Vagina (tissue), 2 donors: ENCODE results near the gene ANKEF1. TPM values are rescaled to one million over a fixed set of nuclear protein-coding genes. Genes with fewer than 3 reads are reported as not detected.

Experiments used
- DNase-seq, 2 donors: peaks; one replicate each; pipeline ENCODE4 v3.0.0-alpha.2; 2017; ENCODE audit errors: extremely low spot score in 2 of 2
- H3K27ac ChIP-seq: fragments of 200-600 bp; sonication (generic); one replicate; pipeline ENCODE4 v1.5.1; 2019
- H3K27me3 ChIP-seq: fragments of 200-600 bp; sonication (generic); one replicate; pipeline ENCODE4 v1.5.1; 2019
- H3K36me3 ChIP-seq, 2 donors: fragments of 200-600 bp; sonication (generic); one replicate each; pipeline ENCODE4 v1.5.1; 2017 to 2019
- H3K4me1 ChIP-seq: fragments of 200-600 bp; sonication (generic); one replicate; pipeline ENCODE4 v1.5.1; 2019
- H3K4me3 ChIP-seq, 2 donors: fragments of 200-600 bp; sonication (generic); 1 replicate in 1 of 2; 2 replicates in 1 of 2; pipeline ENCODE4 v1.5.1; 2016 to 2019
- H3K9me3 ChIP-seq: fragments of 200-600 bp; sonication (generic); one replicate; pipeline ENCODE4 v1.5.1; 2019
- POLR2A ChIP-seq, 2 donors: fragments of 450-650 bp; IDR thresholded peaks; one replicate each; pipeline ENCODE4 v1.6.1; 2017; ENCODE audit warnings: antibody characterized with exemption in 2 of 2, mild to moderate bottlenecking in 2 of 2, moderate library complexity in 2 of 2
- POLR2AphosphoS5 ChIP-seq, 2 donors: sonication (generic); formaldehyde crosslinking; IDR thresholded peaks; one replicate each; pipeline ENCODE4 v1.9.0; 2017; ENCODE audit warnings: antibody characterized with exemption in 2 of 2, mild to moderate bottlenecking in 2 of 2, low read depth in 1 of 2; ENCODE audit not compliant: insufficient read depth in 1 of 2
- intact Hi-C: fragments of 100-400 bp; cut with DNase I; formaldehyde crosslinking; loops from one replicate; pipeline ENCODE4 v1.15.1; 2023
- small RNA-seq: library from RNA; depleted of rRNA; stranded (forward); fragments of <200 nt; gene quantifications from one replicate; pipeline ENCODE3, GENCODE V24; 2016
- total RNA-seq: library from RNA; depleted of rRNA; stranded (reverse); fragments of >200 nt; gene quantifications from one replicate; pipeline ENCODE4 v1.2.3, GENCODE V29; 2016
- TF ChIP-seq, protein P1 (sequence below), 3 experiments: fragments of 450-650 bp in 2 of 3; fragments of 200-600 bp in 1 of 3; sonication (generic) in 1 of 3; IDR thresholded peaks; one replicate each; pipeline ENCODE4 v1.5.1; 2017 to 2019; ENCODE audit warnings: antibody characterized with exemption in 3 of 3, mild to moderate bottlenecking in 2 of 3, moderate library complexity in 2 of 3

Gene ANKEF1
- total RNA-seq, 1 donor from 2014 or later: 4.2 TPM

- TF ChIP-seq, protein P1, sequence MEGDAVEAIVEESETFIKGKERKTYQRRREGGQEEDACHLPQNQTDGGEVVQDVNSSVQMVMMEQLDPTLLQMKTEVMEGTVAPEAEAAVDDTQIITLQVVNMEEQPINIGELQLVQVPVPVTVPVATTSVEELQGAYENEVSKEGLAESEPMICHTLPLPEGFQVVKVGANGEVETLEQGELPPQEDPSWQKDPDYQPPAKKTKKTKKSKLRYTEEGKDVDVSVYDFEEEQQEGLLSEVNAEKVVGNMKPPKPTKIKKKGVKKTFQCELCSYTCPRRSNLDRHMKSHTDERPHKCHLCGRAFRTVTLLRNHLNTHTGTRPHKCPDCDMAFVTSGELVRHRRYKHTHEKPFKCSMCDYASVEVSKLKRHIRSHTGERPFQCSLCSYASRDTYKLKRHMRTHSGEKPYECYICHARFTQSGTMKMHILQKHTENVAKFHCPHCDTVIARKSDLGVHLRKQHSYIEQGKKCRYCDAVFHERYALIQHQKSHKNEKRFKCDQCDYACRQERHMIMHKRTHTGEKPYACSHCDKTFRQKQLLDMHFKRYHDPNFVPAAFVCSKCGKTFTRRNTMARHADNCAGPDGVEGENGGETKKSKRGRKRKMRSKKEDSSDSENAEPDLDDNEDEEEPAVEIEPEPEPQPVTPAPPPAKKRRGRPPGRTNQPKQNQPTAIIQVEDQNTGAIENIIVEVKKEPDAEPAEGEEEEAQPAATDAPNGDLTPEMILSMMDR (IDR thresholded peaks at IDR 0.05): no peak
- no peak for TF ChIP-seq POLR2AphosphoS5 (IDR thresholded peaks at IDR 0.05; ENCODE audit: insufficient read depth in 1 of 2, low read depth in 1 of 2)
- DNase-seq: no peak
- Histone ChIP-seq H3K4me3 (no peak overlapping the region), H3K36me3 (no peaks in the 10 kb centered on the region), H3K4me1 (no peaks in the 10 kb centered on the region), H3K9me3 (no peaks in the 10 kb centered on the region), H3K27me3 (no peaks in the 10 kb centered on the region), H3K27ac (no peak overlapping the region)
- intact Hi-C loops: loop anchor here (5.0 kb wide), 1 partner anchor 117 kb away; no protein-coding TSS in a partner anchor
These were observed 59.9 kb downstream of the ANKEF1 start for GRCh38 chr20:10094566-10095173.

GRCh38 chr20:10096790-10097189 is 62.0 kb downstream of the ANKEF1 start:
- intact Hi-C loops: no loop called here
- no peak for DNase-seq
- no peaks in the 10 kb centered on the region for H3K4me1 ChIP-seq

GRCh38 chr20:10105046-10105445 is 70.3 kb downstream of the ANKEF1 start:
- DNase-seq: no peak
- Histone ChIP-seq H3K4me1 (no peaks in the 10 kb centered on the region), H3K27ac (no peak overlapping the region), H3K36me3 (no peaks in the 10 kb centered on the region), H3K9me3 (no peaks in the 10 kb centered on the region), H3K27me3 (no peaks in the 10 kb centered on the region), H3K4me3 (no peak overlapping the region)
- intact Hi-C loops: no loop called here
- no peak for TF ChIP-seq POLR2AphosphoS5 (IDR thresholded peaks at IDR 0.05; ENCODE audit: insufficient read depth in 1 of 2, low read depth in 1 of 2)
- no peak for TF ChIP-seq POLR2A (IDR thresholded peaks at IDR 0.05)
- TF ChIP-seq, protein P1 (IDR thresholded peaks at IDR 0.05): no peak

More at GRCh38 chr20:10096790-10097189, 62.0 kb downstream of the ANKEF1 start:
- no peaks in the 10 kb centered on the region for H3K27me3 ChIP-seq
- TF ChIP-seq, protein P1 (IDR thresholded peaks at IDR 0.05): no peak
- TF ChIP-seq POLR2A (IDR thresholded peaks at IDR 0.05) (no peak), POLR2AphosphoS5 (IDR thresholded peaks at IDR 0.05; ENCODE audit: insufficient read depth in 1 of 2, low read depth in 1 of 2) (no peak)
- H3K36me3 ChIP-seq: no peaks in the 10 kb centered on the region
- no peaks in the 10 kb centered on the region for H3K9me3 ChIP-seq
- no peak overlapping the region for H3K4me3 ChIP-seq
- H3K27ac ChIP-seq: no peak overlapping the region

Small RNA genes lying within 50 kb of the gene (small RNA-seq; reads per million reads assigned to genes)
- gene RF00017: not detected

Other genes starting within 250 kb of the ANKEF1 start
- gene PAK5, start 195.9 kb upstream of the ANKEF1 start, total RNA-seq: 0.25 TPM
- 5.6 TPM for gene SNAP25, start 183.8 kb downstream of the ANKEF1 start, total RNA-seq